Breast epithelium (tissue), 3 donors: ENCODE data around the gene PRMT9.

Experiments
- POLR2A ChIP-seq: fragments of 450-650 bp; IDR thresholded peaks from one replicate; pipeline ENCODE4 v1.6.1; 2016; ENCODE audit warnings: antibody characterized with exemption, mild to moderate bottlenecking, moderate library complexity
- POLR2AphosphoS5 ChIP-seq, 3 donors: sonication (generic); formaldehyde crosslinking; IDR thresholded peaks; one replicate each; pipeline ENCODE4 v1.6.1; 2017; ENCODE audit warnings: antibody characterized with exemption in 3 of 3
- TF ChIP-seq, protein P1 (sequence below), 3 donors: fragments of 450-650 bp; IDR thresholded peaks; one replicate each; pipeline ENCODE4 v1.5.1; 2016 to 2017; ENCODE audit warnings: antibody characterized with exemption in 3 of 3, mild to moderate bottlenecking in 3 of 3, moderate library complexity in 3 of 3

DNA sequence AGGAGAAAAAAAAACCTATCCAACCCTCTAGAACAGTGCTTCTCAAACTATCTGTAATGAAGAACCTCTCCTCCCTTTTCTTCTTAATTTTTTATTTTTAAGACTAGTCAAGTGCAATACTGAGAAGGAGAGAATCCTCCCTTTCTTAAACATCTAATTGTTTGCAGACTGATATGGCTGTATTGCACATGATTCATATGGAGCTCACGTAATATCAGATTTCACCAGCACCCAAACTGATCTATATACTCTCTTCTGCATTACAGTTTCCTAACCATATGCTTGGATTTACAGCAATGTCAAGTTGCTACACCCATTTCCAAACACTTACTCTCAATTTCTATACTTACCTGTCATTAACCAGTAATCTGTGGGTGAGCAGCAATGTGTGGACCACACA, 9.5 kb downstream of the PRMT9 start:
- TF ChIP-seq, protein P1, sequence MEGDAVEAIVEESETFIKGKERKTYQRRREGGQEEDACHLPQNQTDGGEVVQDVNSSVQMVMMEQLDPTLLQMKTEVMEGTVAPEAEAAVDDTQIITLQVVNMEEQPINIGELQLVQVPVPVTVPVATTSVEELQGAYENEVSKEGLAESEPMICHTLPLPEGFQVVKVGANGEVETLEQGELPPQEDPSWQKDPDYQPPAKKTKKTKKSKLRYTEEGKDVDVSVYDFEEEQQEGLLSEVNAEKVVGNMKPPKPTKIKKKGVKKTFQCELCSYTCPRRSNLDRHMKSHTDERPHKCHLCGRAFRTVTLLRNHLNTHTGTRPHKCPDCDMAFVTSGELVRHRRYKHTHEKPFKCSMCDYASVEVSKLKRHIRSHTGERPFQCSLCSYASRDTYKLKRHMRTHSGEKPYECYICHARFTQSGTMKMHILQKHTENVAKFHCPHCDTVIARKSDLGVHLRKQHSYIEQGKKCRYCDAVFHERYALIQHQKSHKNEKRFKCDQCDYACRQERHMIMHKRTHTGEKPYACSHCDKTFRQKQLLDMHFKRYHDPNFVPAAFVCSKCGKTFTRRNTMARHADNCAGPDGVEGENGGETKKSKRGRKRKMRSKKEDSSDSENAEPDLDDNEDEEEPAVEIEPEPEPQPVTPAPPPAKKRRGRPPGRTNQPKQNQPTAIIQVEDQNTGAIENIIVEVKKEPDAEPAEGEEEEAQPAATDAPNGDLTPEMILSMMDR (IDR thresholded peaks at IDR 0.05): no peak
- TF ChIP-seq POLR2A (no peak), POLR2AphosphoS5 (IDR thresholded peaks at IDR 0.05) (no peak)
